PC-3 (cell line): ENCODE results near the gene GRIN2D. TPM values are rescaled to one million over a fixed set of nuclear protein-coding genes. Genes with fewer than 3 reads are reported as not detected.
A peak's percentile ranks its signal among the peaks of the same experiment; 100 is the strongest.

Experiments
- ATAC-seq: fragments of 200-7000 bp; cut with Tn5 transposase; 2 replicates; pipeline ENCODE4 v1.9.1; 2020; ENCODE audit warnings: mild to moderate bottlenecking, moderate library complexity
- BruUV-seq: library from RNA; stranded (reverse); fragments of 400-500 nt; replicated peaks from 2 replicates; lab custom pipeline; 2021; lab: Mats Ljungman, UMichigan
- CTCF ChIA-PET: fragments of 300-600 bp; sonication (Branson Sonifier 250); formaldehyde crosslinking; loops from one replicate; lab custom pipeline; 2022; ENCODE audit warnings: antibody characterized with exemption; lab: Charles Lee
- POLR2A ChIA-PET: fragments of 300-600 bp; sonication (Branson Sonifier 250); formaldehyde crosslinking; loops from one replicate; lab custom pipeline; 2022; ENCODE audit warnings: antibody characterized with exemption; ENCODE audit not compliant: unreplicated experiment; lab: Charles Lee
- DNase-seq: peaks from one replicate; pipeline ENCODE4 v3.0.0-alpha.2; 2015
- H2AFZ ChIP-seq: fragments of 300-600 bp; sonication (generic); 2 replicates; pipeline ENCODE4 v1.6.0; 2016; ENCODE audit warnings: antibody characterized with exemption, low read length
- H3F3A ChIP-seq: fragments of 300-600 bp; sonication (generic); one replicate; pipeline ENCODE4 v1.6.0; 2017; ENCODE audit warnings: antibody characterized with exemption, low read length, control low read depth, mild to moderate bottlenecking; ENCODE audit not compliant: unreplicated experiment
- H3K27ac ChIP-seq: fragments of 300-600 bp; sonication (generic); 2 replicates; pipeline ENCODE4 v1.5.1; 2016; ENCODE audit warnings: mild to moderate bottlenecking, low read length
- H3K27me3 ChIP-seq: fragments of 300-600 bp; sonication (generic); 2 replicates; pipeline ENCODE4 v1.6.1; 2016; ENCODE audit warnings: low read length, mixed read lengths
- H3K36me3 ChIP-seq: fragments of 300-600 bp; sonication (generic); 2 replicates; pipeline ENCODE4 v1.6.1; 2016; ENCODE audit warnings: low read depth, mixed run types, low read length, mixed read lengths
- H3K4me1 ChIP-seq: fragments of 300-600 bp; sonication (generic); 2 replicates; pipeline ENCODE4 v1.5.1; 2016; ENCODE audit warnings: low read length; ENCODE audit not compliant: insufficient read depth
- H3K4me2 ChIP-seq: fragments of 300-600 bp; sonication (generic); 2 replicates; pipeline ENCODE4 v1.6.0; 2016; ENCODE audit warnings: low read length
- H3K4me3 ChIP-seq: fragments of 300-600 bp; sonication (generic); 2 replicates; pipeline ENCODE4 v1.5.1; 2016; ENCODE audit warnings: mild to moderate bottlenecking, low read length, mixed read lengths
- H3K79me2 ChIP-seq: fragments of 300-600 bp; sonication (generic); 2 replicates; pipeline ENCODE4 v1.6.1; 2017; ENCODE audit warnings: low read length, mixed read lengths
- H3K9ac ChIP-seq: fragments of 300-600 bp; sonication (generic); 2 replicates; pipeline ENCODE4 v1.6.0; 2016; ENCODE audit warnings: mild to moderate bottlenecking, low read length
- H3K9me2 ChIP-seq: fragments of 300-600 bp; sonication (generic); replicated peaks from 2 replicates; pipeline ENCODE4 v1.6.1; 2016; ENCODE audit warnings: mixed run types, low read length, mixed read lengths
- H3K9me3 ChIP-seq: fragments of 300-600 bp; sonication (generic); 2 replicates; pipeline ENCODE4 v1.6.1; 2016; ENCODE audit warnings: low read length, mixed read lengths
- H4K20me1 ChIP-seq: fragments of 300-600 bp; sonication (generic); 2 replicates; pipeline ENCODE4 v1.6.1; 2016; ENCODE audit warnings: low read length, mixed read lengths
- CTCF ChIP-seq: fragments of 300-600 bp; sonication (generic); conservative IDR thresholded peaks from 2 replicates; pipeline ENCODE4 v1.5.1; 2017; ENCODE audit warnings: antibody characterized with exemption, low read depth, mild to moderate bottlenecking, low read length
- EZH2 ChIP-seq: fragments of 300-600 bp; sonication (generic); IDR thresholded peaks from one replicate; pipeline ENCODE4 v1.6.1; 2017; ENCODE audit warnings: antibody characterized with exemption, mild to moderate bottlenecking, low read length; ENCODE audit not compliant: unreplicated experiment
- EZH2phosphoT487 ChIP-seq: fragments of 300-600 bp; sonication (generic); IDR thresholded peaks from 2 replicates; pipeline ENCODE4 v1.6.1; 2018; ENCODE audit warnings: mild to moderate bottlenecking, antibody characterized with exemption, low read length, borderline replicate concordance
- intact Hi-C: fragments of 100-400 bp; cut with micrococcal nuclease; formaldehyde crosslinking; loops from 2 replicates; pipeline ENCODE4 v1.9.0; 2023
- total RNA-seq: library from RNA; depleted of rRNA; stranded (reverse); fragments of >200 nt; gene quantifications from 2 replicates; pipeline ENCODE4 v1.2.3, GENCODE V29; 2014

GRIN2D gene
- total RNA-seq, 1 experiment from 2014 or later, result 0.51 TPM

- H3K36me3 ChIP-seq, result no peaks in the 10 kb centered on the region
- POLR2A ChIA-PET, result no interaction called here
- CTCF ChIA-PET, result no interaction called here
- no peak overlapping the region for H3K4me2 ChIP-seq
- H3K9me2 ChIP-seq, result no peaks in the 10 kb centered on the region
- no peak overlapping the region for H3K4me3 ChIP-seq
- H3F3A ChIP-seq, result no peaks in the 10 kb centered on the region
- no peak for TF ChIP-seq CTCF
- TF ChIP-seq EZH2, result no peak
- no peaks in the 10 kb centered on the region for H4K20me1 ChIP-seq
- peaks cover 2% of the 10 kb centered on the region; the same call in 1 of the 2 replicates for H3K4me1 ChIP-seq
- H3K79me2 ChIP-seq, result no peaks in the 10 kb centered on the region
- BruUV-seq, result no TSS peak
- no peaks in the 10 kb centered on the region for H3K27me3 ChIP-seq
- intact Hi-C loops, result no loop called here
- DNase-seq (no peak), ATAC-seq (no peak)
- no peaks in the 10 kb centered on the region for H3K9me3 ChIP-seq
- no peak overlapping the region for H3K27ac ChIP-seq
- H2AFZ ChIP-seq, result no peak overlapping the region
- H3K9ac ChIP-seq, result no peak overlapping the region
These were observed 22.3 kb downstream of the GRIN2D start for GRCh38 chr19:48415806-48416221.

GRCh38 chr19:48417421-48417820 lies 24.0 kb downstream of the GRIN2D start:
- Histone ChIP-seq H3K36me3 (no peaks in the 10 kb centered on the region), H3K27me3 (no peaks in the 10 kb centered on the region), H2AFZ (no peak overlapping the region), H3F3A (no peaks in the 10 kb centered on the region), H3K4me3 (no peak overlapping the region), H3K4me1 (peaks cover 2% of the 10 kb centered on the region; the same call in 1 of the 2 replicates), H4K20me1 (no peaks in the 10 kb centered on the region), H3K9ac (no peak overlapping the region), H3K9me3 (no peaks in the 10 kb centered on the region), H3K9me2 (no peaks in the 10 kb centered on the region), H3K79me2 (no peaks in the 10 kb centered on the region), H3K27ac (no peak overlapping the region), H3K4me2 (no peak overlapping the region)
- ChIA-PET POLR2A (no interaction called here), CTCF (no interaction called here)
- TF ChIP-seq CTCF (no peak), EZH2phosphoT487 (no peak), EZH2 (no peak)
- DNase-seq (no peak), ATAC-seq (no peak)
- no TSS peak for BruUV-seq
- intact Hi-C loops, result no loop called here

GRCh38 chr19:48418317-48419064 lies 25.0 kb downstream of the GRIN2D start:
- ChIA-PET CTCF (no interaction called here), POLR2A (no interaction called here)
- intact Hi-C loops, result no loop called here
- Histone ChIP-seq H3K9me3 (no peaks in the 10 kb centered on the region), H3K27me3 (no peaks in the 10 kb centered on the region), H3K4me2 (no peak overlapping the region), H3F3A (no peaks in the 10 kb centered on the region), H3K79me2 (no peaks in the 10 kb centered on the region), H3K9me2 (no peaks in the 10 kb centered on the region), H3K27ac (no peak overlapping the region), H3K9ac (no peak overlapping the region), H3K4me1 (peaks cover 2% of the 10 kb centered on the region; the same call in 1 of the 2 replicates), H2AFZ (no peak overlapping the region), H3K4me3 (no peak overlapping the region), H3K36me3 (no peaks in the 10 kb centered on the region), H4K20me1 (no peaks in the 10 kb centered on the region)
- no TSS peak for BruUV-seq
- no peak for ATAC-seq
- peak; percentile 14 for DNase-seq
- TF ChIP-seq CTCF, result 0 out of 2 replicates have a peak, but pooled peaks have one; percentile 13
- TF ChIP-seq EZH2phosphoT487, result no peak
